EH (cell line): ENCODE data around the gene OR52H1.
"Not testable (repeated sequence)": the region's sequence is repeated elsewhere in the genome, so short reads cannot be mapped to it uniquely, and the experiment has no call there.

Source experiments
- DNase-seq: peaks from one replicate; pipeline ENCODE4 v3.0.0-alpha.2; 2015; ENCODE audit warnings: low read depth

The OR52H1 gene

GRCh38 chr11:5548440-5548839, at the start of gene OR52H1:
TSS of gene OR52H1 (minus strand) at chr11:5548540. CDS start at chr11:5545505, 3,035 bp downstream.
- no peak for DNase-seq

DNA sequence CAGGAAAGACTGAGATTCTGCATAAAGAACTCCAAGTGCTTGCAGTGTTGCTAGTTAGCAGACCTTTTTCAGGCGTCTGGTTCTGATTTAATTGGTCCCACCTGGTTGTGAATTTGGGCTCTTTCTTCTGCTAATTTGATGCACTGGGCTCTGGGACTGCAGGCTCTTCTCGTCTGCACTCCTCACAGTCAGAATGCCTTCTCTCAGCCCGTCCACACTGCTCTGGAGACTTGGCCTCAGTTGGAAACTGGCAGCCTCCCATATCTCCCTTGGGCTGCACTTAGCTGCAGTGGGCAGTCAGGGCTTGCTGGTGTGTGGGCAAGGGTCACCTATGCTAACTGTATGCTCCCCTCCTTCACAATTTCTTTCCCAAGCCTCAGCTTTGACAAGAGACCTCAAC, 49.6 kb upstream of the OR52H1 start:
- DNase-seq: no peak

DNA sequence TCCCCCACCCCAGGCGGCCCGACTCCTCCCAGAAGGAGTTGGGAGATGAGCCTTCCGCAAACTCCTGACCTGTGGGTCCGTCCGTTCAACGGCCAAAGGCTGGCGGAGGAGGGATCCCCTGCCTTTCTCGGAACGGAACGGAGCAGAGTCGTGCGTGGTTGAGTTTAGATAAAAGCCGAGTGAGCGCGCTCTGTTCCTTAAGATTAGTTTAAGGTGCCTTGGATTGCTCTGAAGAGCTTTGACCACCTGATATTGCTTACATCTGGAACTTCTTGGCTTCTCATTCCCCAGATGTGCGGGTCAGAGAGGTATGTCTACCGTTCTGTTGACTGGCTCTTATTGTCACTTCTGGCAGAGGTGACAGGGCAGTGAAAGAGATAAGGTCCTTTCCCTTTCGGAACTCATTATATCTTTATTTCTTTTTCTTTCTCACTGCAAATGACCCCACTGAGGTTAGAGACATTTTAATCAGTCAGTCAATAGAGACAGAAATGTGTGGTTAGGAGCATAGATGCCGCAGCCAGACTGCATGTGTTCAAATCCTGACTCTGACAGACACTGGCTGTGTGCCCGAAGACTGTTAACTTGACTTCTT, 48.4 kb upstream of the OR52H1 start, which contains the start of gene TRIM6:
Gene TRIM6, plus strand, starts transcription at position 31 of the 595 bp plus-strand sequence. Its CDS starts 261 bp downstream, at position 292.
- peak; percentile 56 for DNase-seq

- no peak for DNase-seq
These were observed 44.8 kb upstream of the OR52H1 start for GRCh38 chr11:5593146-5593545.

DNA sequence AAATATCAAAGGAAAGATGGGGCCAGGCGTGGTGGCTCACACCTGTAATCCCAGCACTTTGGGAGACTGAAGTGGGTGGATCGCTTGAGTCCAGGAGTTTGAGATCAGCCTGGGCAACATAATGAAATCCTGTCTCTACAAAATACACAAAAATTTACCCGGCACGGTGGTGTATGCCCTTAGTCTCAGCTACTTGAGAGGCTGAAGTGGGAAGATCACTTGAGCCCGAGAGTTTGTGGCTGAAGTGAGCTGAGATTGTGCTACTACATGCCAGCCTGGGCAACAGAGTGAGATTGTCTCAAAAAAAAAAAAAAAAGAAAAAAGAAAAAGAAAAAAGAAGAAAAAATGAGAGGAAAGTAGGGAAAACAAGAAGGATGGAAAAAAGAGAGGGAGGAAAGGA, 44.3 kb upstream of the OR52H1 start:
- DNase-seq: no peak

DNA sequence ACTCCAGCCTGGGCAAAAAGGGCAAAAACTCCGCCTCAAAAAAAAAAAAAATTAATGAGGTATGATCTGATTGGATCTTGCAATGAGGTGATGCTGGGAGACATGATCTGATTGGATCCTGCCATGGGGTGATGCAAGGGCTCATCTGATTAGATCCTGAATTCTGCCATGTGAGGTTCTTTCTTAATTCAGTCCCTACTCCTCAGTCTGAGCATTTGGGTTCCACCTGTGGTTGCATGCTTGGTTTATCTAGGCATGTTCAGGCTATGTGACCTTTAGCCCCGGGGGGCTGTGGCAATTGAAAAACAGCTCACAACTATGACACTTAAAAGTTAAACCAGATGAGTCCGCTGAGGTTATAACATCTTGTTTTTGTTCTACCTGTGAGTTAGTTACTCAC, 43.3 kb upstream of the OR52H1 start:
- no peak for DNase-seq

GRCh38 chr11:5589906-5590305, 41.6 kb upstream of the OR52H1 start:
- DNase-seq: not testable (repeated sequence)

DNA sequence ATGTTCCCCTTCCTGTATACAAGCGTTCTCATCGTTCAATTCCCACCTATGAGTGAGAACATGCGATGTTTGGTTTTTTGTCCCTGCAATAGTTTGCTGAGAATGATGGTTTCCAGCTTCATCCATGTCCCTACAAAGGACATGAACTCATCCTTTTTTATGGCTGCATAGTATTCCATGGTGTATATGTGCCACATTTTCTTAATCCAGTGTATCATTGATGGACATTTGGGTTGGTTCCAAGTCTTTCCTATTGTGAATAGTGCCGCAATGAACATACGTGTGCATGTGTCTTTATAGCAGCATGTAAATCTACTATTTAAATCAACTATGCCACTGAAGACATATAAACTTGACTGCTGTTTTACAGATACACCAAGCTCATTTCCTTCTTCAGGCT, 36.1 kb upstream of the OR52H1 start:
- not testable (repeated sequence) for DNase-seq

DNA sequence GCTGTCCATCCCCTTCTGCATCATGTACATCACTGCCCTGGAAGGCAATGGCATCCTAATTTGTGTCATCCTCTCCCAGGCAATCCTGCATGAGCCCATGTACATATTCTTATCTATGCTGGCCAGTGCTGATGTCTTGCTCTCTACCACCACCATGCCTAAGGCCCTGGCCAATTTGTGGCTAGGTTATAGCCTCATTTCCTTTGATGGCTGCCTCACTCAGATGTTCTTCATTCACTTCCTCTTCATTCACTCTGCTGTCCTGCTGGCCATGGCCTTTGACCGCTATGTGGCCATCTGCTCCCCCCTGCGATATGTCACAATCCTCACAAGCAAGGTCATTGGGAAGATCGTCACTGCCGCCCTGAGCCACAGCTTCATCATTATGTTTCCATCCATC, 32.7 kb upstream of the OR52H1 start:
- DNase-seq: no peak

- no peak for DNase-seq
These were observed 32.2 kb upstream of the OR52H1 start, which contains the start of gene OR52B6 for GRCh38 chr11:5580577-5580976. TSS of gene OR52B6 (plus strand) at chr11:5580877. CDS start at chr11:5580877, 0 bp downstream.

- no peak for DNase-seq
These were observed 28.8 kb upstream of the OR52H1 start for GRCh38 chr11:5577101-5577500.

DNA sequence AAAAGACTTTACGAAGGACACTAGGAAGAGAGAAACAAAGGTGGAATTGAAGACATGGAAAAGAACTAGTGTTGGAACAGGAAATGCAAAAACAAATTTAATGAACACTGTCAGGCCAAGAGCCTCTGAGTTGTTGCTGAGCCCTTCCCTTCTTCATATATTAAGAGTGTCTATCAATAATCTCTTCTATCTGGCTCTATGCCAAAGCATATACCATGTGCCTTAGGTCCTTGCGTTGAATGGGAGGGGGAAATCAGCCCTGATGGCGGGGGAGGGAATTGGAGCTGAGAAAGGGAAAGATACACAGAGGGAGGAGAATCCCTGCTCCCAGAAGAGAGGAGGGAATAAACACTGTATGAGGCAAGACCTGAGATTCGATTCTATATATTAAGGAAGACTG, 26.8 kb upstream of the OR52H1 start:
- no peak for DNase-seq

DNA sequence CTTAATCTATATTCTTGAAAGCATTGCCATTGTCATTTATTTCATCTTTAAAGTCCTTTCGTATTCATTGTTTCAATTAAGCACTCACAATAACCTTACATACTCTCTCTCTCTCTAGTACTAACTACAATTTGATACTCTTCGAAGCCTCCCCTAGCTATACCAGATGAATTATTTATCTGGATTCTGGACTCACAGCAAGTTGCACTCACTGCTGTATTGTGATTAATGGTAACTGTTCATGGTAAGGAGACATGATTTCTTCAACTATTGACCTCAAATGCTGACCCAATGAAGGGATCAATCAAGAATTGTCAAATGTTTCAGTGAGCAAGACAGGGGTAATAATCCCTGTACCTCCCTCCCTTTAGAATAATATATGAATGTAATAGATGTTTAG, 26.3 kb upstream of the OR52H1 start:
- DNase-seq: no peak

- DNase-seq: no peak
These were observed 16.1 kb upstream of the OR52H1 start for GRCh38 chr11:5564259-5565019.

- DNase-seq: no peak
These were observed 9.4 kb upstream of the OR52H1 start for GRCh38 chr11:5557751-5558150.

DNA sequence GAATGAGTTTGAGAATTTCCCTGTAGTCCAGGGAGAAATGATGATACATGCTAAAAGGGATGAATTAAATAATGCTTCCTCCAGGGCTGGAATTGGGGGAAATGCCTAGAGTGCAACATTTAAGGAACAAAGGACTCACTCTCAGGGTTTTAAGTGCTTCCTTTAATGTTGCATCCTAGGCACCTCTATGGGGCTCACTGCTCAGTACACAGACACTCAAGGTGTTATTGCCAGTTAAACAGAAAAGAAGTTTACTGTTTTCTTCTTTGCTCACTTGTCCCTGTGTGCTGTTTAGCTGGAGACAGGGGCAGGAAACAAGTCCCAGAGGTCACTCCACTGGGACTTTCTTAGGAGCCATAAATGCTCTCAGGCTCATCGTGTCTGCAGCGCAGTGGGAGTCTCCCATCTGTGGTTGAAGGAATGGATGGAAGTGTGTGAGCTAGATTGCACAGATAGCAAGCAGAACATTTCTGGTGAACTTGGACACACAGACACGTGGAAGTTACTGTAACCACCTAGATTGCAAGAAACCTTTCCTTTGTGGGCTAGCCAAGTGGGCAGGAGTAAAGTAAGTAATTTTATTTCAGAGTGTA, 8.4 kb upstream of the OR52H1 start:
- DNase-seq: peak; percentile 3

GRCh38 chr11:5553343-5553742, 5.0 kb upstream of the OR52H1 start:
- DNase-seq: no peak

GRCh38 chr11:5550440-5551095, 2.2 kb upstream of the OR52H1 start:
- DNase-seq: peak; percentile 77

DNA sequence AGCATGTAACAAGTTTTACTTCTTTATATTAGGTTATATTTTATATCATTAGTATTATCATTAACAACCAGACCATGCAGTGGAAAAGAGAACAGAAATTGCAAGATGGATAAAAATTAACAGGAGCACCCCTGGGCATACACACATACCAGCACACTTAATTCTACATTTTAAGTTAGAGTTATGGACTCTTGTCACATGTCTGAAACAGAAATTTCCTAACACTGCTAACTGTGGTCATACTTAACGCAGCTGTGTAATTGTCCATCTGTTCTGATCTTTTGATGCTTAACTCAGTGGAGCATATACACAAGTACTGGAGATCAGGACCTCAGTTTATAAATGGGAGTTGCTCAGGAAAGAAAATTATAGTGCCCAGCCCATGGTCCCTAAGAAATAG, 358 bp downstream of the OR52H1 start:
- DNase-seq: no peak

- DNase-seq: peak; percentile 37
These were observed 1.9 kb downstream of the OR52H1 start for GRCh38 chr11:5546457-5546856.

GRCh38 chr11:5541427-5541826, 6.9 kb downstream of the OR52H1 start:
- DNase-seq: no peak

GRCh38 chr11:5536482-5536881, 11.9 kb downstream of the OR52H1 start:
- DNase-seq: no peak

GRCh38 chr11:5534046-5534445, 14.3 kb downstream of the OR52H1 start:
- no peak for DNase-seq
